OCI-LY7 (cell line): ENCODE data around the gene HAS3. TPM values are rescaled to one million over a fixed set of nuclear protein-coding genes. Genes with fewer than 3 reads are reported as not detected.
A peak's percentile ranks its signal among the peaks of the same experiment; 100 is the strongest.

Experiments used
- BruUV-seq: library from RNA; stranded (reverse); fragments of 400-500 nt; replicated peaks from 2 replicates; lab custom pipeline; 2021; lab: Mats Ljungman, UMichigan
- CTCF ChIA-PET: fragments of 300-600 bp; sonication (Branson Sonifier 250); formaldehyde crosslinking; loops from one replicate; lab custom pipeline; 2022; ENCODE audit warnings: antibody characterized with exemption; ENCODE audit not compliant: unreplicated experiment; lab: Charles Lee
- POLR2A ChIA-PET: fragments of 300-600 bp; sonication (Branson Sonifier 250); formaldehyde crosslinking; loops from one replicate; lab custom pipeline; 2022; ENCODE audit warnings: antibody characterized with exemption; lab: Charles Lee
- DNase-seq: peaks from one replicate; pipeline ENCODE4 v3.0.0-alpha.2; 2015; ENCODE audit warnings: low spot score
- H2AFZ ChIP-seq: fragments of 200-600 bp; sonication (generic), shearing (Covaris generic); 2 replicates; pipeline ENCODE4 v1.6.1; 2014; ENCODE audit warnings: mild to moderate bottlenecking, antibody characterized with exemption, low read length, moderate library complexity
- H3K27ac ChIP-seq: fragments of 200-600 bp; sonication (generic); 2 replicates; pipeline ENCODE4 v1.5.1; 2014; ENCODE audit warnings: mixed run types, low read depth, mild to moderate bottlenecking, moderate library complexity, low read length, inconsistent platforms; ENCODE audit not compliant: poor library complexity, severe bottlenecking
- H3K36me3 ChIP-seq: fragments of 200-600 bp; sonication (generic); 2 replicates; pipeline ENCODE4 v1.6.1; 2014; ENCODE audit warnings: mild to moderate bottlenecking, antibody characterized with exemption, low read length, moderate library complexity, mixed read lengths; ENCODE audit not compliant: insufficient read depth
- H3K4me1 ChIP-seq: fragments of 200-600 bp; sonication (generic); 2 replicates; pipeline ENCODE4 v1.5.1; 2014; ENCODE audit warnings: mild to moderate bottlenecking, low read length; ENCODE audit not compliant: insufficient read depth, poor library complexity, severe bottlenecking
- H3K4me2 ChIP-seq: fragments of 200-600 bp; sonication (generic); 2 replicates; pipeline ENCODE4 v1.6.1; 2014; ENCODE audit warnings: mild to moderate bottlenecking, low read length
- H3K4me3 ChIP-seq: fragments of 200-600 bp; sonication (generic); 2 replicates; pipeline ENCODE4 v1.5.1; 2014; ENCODE audit warnings: mild to moderate bottlenecking, low read depth, low read length; ENCODE audit not compliant: poor library complexity, severe bottlenecking
- H3K79me2 ChIP-seq: fragments of 200-600 bp; sonication (generic); 2 replicates; pipeline ENCODE4 v1.6.1; 2016; ENCODE audit warnings: low read depth, mild to moderate bottlenecking, low read length, moderate library complexity, mixed read lengths; ENCODE audit not compliant: insufficient read depth
- H3K9me2 ChIP-seq: fragments of 200-600 bp; sonication (generic); 2 replicates; pipeline ENCODE4 v1.6.1; 2016; ENCODE audit warnings: mild to moderate bottlenecking, low read length, mixed read lengths; ENCODE audit not compliant: insufficient read depth
- H3K9me3 ChIP-seq: fragments of 200-600 bp; sonication (generic); 2 replicates; pipeline ENCODE4 v1.6.1; 2014; ENCODE audit warnings: mild to moderate bottlenecking, mixed run types, low read length, mixed read lengths
- H4K20me1 ChIP-seq: fragments of 200-600 bp; sonication (generic); 2 replicates; pipeline ENCODE4 v1.6.1; 2014; ENCODE audit warnings: mild to moderate bottlenecking, antibody characterized with exemption, low read length, moderate library complexity, mixed read lengths; ENCODE audit not compliant: insufficient read depth
- CTCF ChIP-seq: fragments of 200-600 bp; sonication (generic); conservative IDR thresholded peaks from 2 replicates; pipeline ENCODE4 v1.5.1; 2014; ENCODE audit warnings: mild to moderate bottlenecking, antibody characterized with exemption, low read length, moderate library complexity, mixed read lengths
- EZH2phosphoT487 ChIP-seq: fragments of 200-600 bp; sonication (generic); IDR thresholded peaks from 2 replicates; pipeline ENCODE4 v1.6.1; 2018; ENCODE audit warnings: low read depth, borderline replicate concordance, mild to moderate bottlenecking, mixed run types, antibody characterized with exemption, low read length, moderate library complexity, mixed read lengths
- intact Hi-C: fragments of 100-400 bp; cut with micrococcal nuclease; formaldehyde crosslinking; loops from one replicate; pipeline ENCODE4 v1.10.0; 2022; ENCODE audit not compliant: unreplicated experiment
- total RNA-seq, 2 experiments: library from RNA; depleted of rRNA in 1 of 2; stranded (reverse); fragments of >200 nt in 1 of 2; shearing (Covaris generic) in 1 of 2; gene quantifications; 2 replicates each; pipeline ENCODE4 v1.2.3, GENCODE V29; 2014 to 2022

Gene HAS3
- total RNA-seq, 2 experiments from 2014 or later, result 0.09 to 0.29 TPM

DNA sequence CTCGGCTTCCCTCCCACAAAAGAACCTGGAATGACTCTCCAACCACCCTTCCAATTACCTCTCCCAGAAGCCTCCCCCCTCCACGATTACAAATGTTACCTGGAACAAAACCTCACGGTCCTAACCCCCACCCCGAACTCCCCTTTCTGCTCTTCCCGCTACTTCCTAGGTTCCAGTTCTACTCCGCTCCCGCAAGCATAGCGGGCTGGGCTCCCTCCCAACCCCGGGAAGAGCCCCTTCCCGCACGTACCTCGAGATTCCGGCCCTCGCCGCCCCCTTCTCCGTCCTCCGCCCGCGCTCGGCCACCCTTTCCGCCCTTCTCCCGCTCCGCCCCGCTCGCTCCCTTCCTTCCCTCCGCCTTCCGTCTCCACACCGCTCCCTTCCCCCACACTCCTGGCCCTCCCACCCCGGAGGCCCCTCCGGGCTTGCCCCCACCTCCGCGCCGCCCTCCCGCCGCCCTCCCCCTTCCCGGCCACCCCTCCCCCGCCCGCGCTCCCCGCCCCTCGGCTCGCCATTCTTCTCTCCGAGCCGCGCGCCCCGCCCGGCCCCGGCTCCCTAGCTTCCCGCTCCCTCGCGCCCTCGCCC, 26.5 kb downstream of the HAS3 start:
- peaks cover 27% of the 10 kb centered on the region for H3K4me1 ChIP-seq
- CTCF ChIA-PET, result interaction anchor here (0.6 to 1.0 kb wide), 2 partner anchors 14 to 251 kb away, joined by 3 to 5 read pairs; no protein-coding TSS in a partner anchor
- peak overlapping the region; percentile 98 for H3K4me2 ChIP-seq
- POLR2A ChIA-PET, result interaction anchor here (0.5 to 1.9 kb wide), 6 partner anchors 9 to 1385 kb away, joined by 3 to 16 read pairs (median 4); no protein-coding TSS in a partner anchor
- peak overlapping the region; percentile 77 for H3K27ac ChIP-seq
- DNase-seq, result peak; percentile 76
- no TSS peak for BruUV-seq
- H4K20me1 ChIP-seq, result peaks cover 34% of the 10 kb centered on the region
- H3K9me2 ChIP-seq, result no peaks in the 10 kb centered on the region
- no peak for TF ChIP-seq EZH2phosphoT487
- TF ChIP-seq CTCF, result no peak
- H3K36me3 ChIP-seq, result peaks cover 67% of the 10 kb centered on the region
- H2AFZ ChIP-seq, result peak overlapping the region; percentile 24; the same call in 1 of the 2 replicates
- no peaks in the 10 kb centered on the region for H3K9me3 ChIP-seq
- H3K4me3 ChIP-seq, result peak overlapping the region; percentile 100
- intact Hi-C loops, result loop anchor here (1.0 to 10.0 kb wide), 4 partner anchors 54 to 597 kb away; partner anchors contain the start of genes TANGO6, TERF2 and ZFP90
- peaks cover 88% of the 10 kb centered on the region for H3K79me2 ChIP-seq

GRCh38 chr16:69132424-69133252, 27.2 kb downstream of the HAS3 start, which contains the start of the genes CHTF8 and UTP4:
TSS of gene CHTF8 (minus strand) at chr16:69132588. CDS start at chr16:69121458, 11,130 bp downstream.
TSS of gene UTP4 (plus strand) at chr16:69132649. CDS start at chr16:69133460, 811 bp downstream.
- Histone ChIP-seq H3K4me2 (peak within 1 kb of the TSS; percentile 98), H3K36me3 (peaks cover 71% of the 10 kb centered on the region), H4K20me1 (peaks cover 37% of the 10 kb centered on the region), H3K4me3 (peak within 1 kb of the TSS; percentile 100), H3K9me2 (no peaks in the 10 kb centered on the region), H3K9me3 (no peaks in the 10 kb centered on the region), H3K79me2 (peaks cover 90% of the 10 kb centered on the region), H2AFZ (peak within 1 kb of the TSS; percentile 75; the same call in 1 of the 2 replicates), H3K27ac (peak within 1 kb of the TSS; percentile 77), H3K4me1 (peaks cover 27% of the 10 kb centered on the region)
- intact Hi-C loops, result loop anchor here (1.0 to 10.0 kb wide), 3 partner anchors 54 to 598 kb away; partner anchors contain the start of genes TERF2 and ZFP90
- peak; percentile 90 for DNase-seq
- BruUV-seq, result no TSS peak
- ChIA-PET POLR2A (interaction anchor here (0.6 to 1.9 kb wide), 15 partner anchors 10 to 648 kb away, joined by 3 to 16 read pairs (median 3); no protein-coding TSS in a partner anchor), CTCF (interaction anchor here (0.6 to 1.0 kb wide), 7 partner anchors 44 to 642 kb away, joined by 3 to 5 read pairs (median 3); partner anchors contain the start of gene SNTB2)
- TF ChIP-seq EZH2phosphoT487, result no peak
- no peak for TF ChIP-seq CTCF
